ENCODE data around the gene GPD1. TPM values are rescaled to one million over a fixed set of nuclear protein-coding genes. Genes with fewer than 3 reads are reported as not detected.
A peak's percentile ranks its signal among the peaks of the same experiment; 100 is the strongest.
"Not testable (repeated sequence)": the region's sequence is repeated elsewhere in the genome, so short reads cannot be mapped to it uniquely, and the experiment has no call there.

Gene GPD1
- total and polyA plus RNA-seq, 9 of the 15 experiments (the other 6 are each of a cell fraction or from before 2014, with no cell fraction given): 0.13 to 1.00 (median 0.55) TPM

GRCh38 chr12:50148011-50148410 is 44.2 kb downstream of the GPD1 start:
- POLR2A ChIA-PET: interaction anchor here (0.7 to 2.4 kb wide), 5 partner anchors 10 to 357 kb away, joined by 3 to 10 read pairs (median 4); partner anchors contain the start of genes CERS5, COX14 and DIP2B
- 57% methylated on average over 5 of the region's 6 CpGs for whole genome bisulfite sequencing (ENCODE audit: insufficient coverage, low coverage, missing lambda C conversion rate)

GRCh38 chr12:50149311-50149710 is 45.5 kb downstream of the GPD1 start:
- DNase-seq (ENCODE audit: extremely low read depth in 1 of 4, low spot score in 3 of 4) (no peak), FAIRE-seq (no peak), ATAC-seq (no peak)
- no peak overlapping the region for H3K27ac ChIP-seq (ENCODE audit: extremely low read depth, low read depth, low read length)
- intact Hi-C loops (cut with micrococcal nuclease): no loop called here
- WGBS (ENCODE audit: insufficient coverage, low coverage, missing lambda C conversion rate): 53% methylated on average over 3 of the region's 3 CpGs
- no peaks in the 10 kb centered on the region for H3K27me3 ChIP-seq (ENCODE audit: control insufficient read depth in 2 of 2, insufficient read depth in 2 of 2, low read length in 2 of 2)
- no peaks in the 10 kb centered on the region for H3K9me1 ChIP-seq (ENCODE audit: control insufficient read depth, insufficient read depth, low read length)
- H3K36me3 ChIP-seq (ENCODE audit: control insufficient read depth, insufficient read depth, low read length): peaks cover 2% of the 10 kb centered on the region; the same call in 1 of the 3 replicates
- ChIA-PET CTCF (ENCODE audit: low intra/inter-chr PET ratio) (no interaction called here), POLR2A (interaction anchor here (1.1 to 2.4 kb wide), 2 partner anchors 19 to 37 kb away, joined by 3 to 10 read pairs; partner anchors contain the start of gene COX14)
- H4K20me1 ChIP-seq (replicated peaks; ENCODE audit: control insufficient read depth, insufficient read depth, low read length): 0 out of 2 replicates have a peak, but pooled peaks cover 5% of the 10 kb centered on the region
- H3K9me3 ChIP-seq (replicated peaks; ENCODE audit: control insufficient read depth, insufficient read depth, low read depth, low read length): no peaks in the 10 kb centered on the region
- H2AFZ ChIP-seq (ENCODE audit: low read depth, low read length): no peak overlapping the region
- H3K79me2 ChIP-seq (ENCODE audit: control insufficient read depth, insufficient read depth, low read length): peaks cover 10% of the 10 kb centered on the region; the same call in 2 of the 3 replicates
- no peak overlapping the region for H3K4me2 ChIP-seq (ENCODE audit: insufficient read depth, low read length)
- no peak overlapping the region for H3K9ac ChIP-seq (ENCODE audit: insufficient read depth in 1 of 2, low read depth in 2 of 2, low read length in 2 of 2)
- in situ Hi-C loops (cut with MboI): no loop called here
- no peak overlapping the region for H3K4me3 ChIP-seq
- no peak for TF ChIP-seq ZC3H8 (IDR thresholded peaks at IDR 0.05)
- TF ChIP-seq STAT5B (CRISPR knock-in tag; IDR thresholded peaks at IDR 0.05): no peak
- TF ChIP-seq L3MBTL2 (IDR thresholded peaks at IDR 0.05): no peak
- no peak for TF ChIP-seq GTF2B (IDR thresholded peaks at IDR 0.05; ENCODE audit: extremely low read depth, insufficient read length)
- no peak for TF ChIP-seq FOSL1 (tag; conservative IDR thresholded peaks at IDR 0.05)
- TF ChIP-seq KDM1A (IDR thresholded peaks at IDR 0.05): no peak
- no peak for TF ChIP-seq POLR2G (IDR thresholded peaks at IDR 0.05; ENCODE audit: low read depth, low read length)
- TF ChIP-seq ZNF778 (CRISPR knock-in tag; IDR thresholded peaks at IDR 0.05): no peak
- no peak for TF ChIP-seq SMC3 (conservative IDR thresholded peaks at IDR 0.05; ENCODE audit: insufficient read depth, low read depth, low read length)
- no peak for TF ChIP-seq HDAC3 (IDR thresholded peaks at IDR 0.05; ENCODE audit: borderline replicate concordance, partially characterized antibody)
- no peak for TF ChIP-seq TFE3 (CRISPR knock-in tag; IDR thresholded peaks at IDR 0.05)
- TF ChIP-seq PYGO2 (tag; IDR thresholded peaks at IDR 0.05): no peak
- no TSS peak for BruUV-seq (replicated peaks)
- H3K4me1 ChIP-seq (replicated peaks in 1 of 2; ENCODE audit: control insufficient read depth in 2 of 2, insufficient read depth in 2 of 2, low read length in 2 of 2): peaks cover 0 to 4% of the 10 kb centered on the region in 2 experiments; a peak in 1 of 5 replicates

More at GRCh38 chr12:50148011-50148410, 44.2 kb downstream of the GPD1 start:
- H3K9me1 ChIP-seq (ENCODE audit: control insufficient read depth, insufficient read depth, low read length); H2AFZ ChIP-seq (ENCODE audit: low read depth, low read length); FAIRE-seq; in situ Hi-C loops (cut with MboI); BruUV-seq (replicated peaks); H3K4me3 ChIP-seq; intact Hi-C loops (cut with micrococcal nuclease); H3K4me1 ChIP-seq (replicated peaks in 1 of 2; ENCODE audit: control insufficient read depth in 2 of 2, insufficient read depth in 2 of 2, low read length in 2 of 2); H4K20me1 ChIP-seq (replicated peaks; ENCODE audit: control insufficient read depth, insufficient read depth, low read length); ATAC-seq; CTCF ChIA-PET (ENCODE audit: low intra/inter-chr PET ratio); H3K27me3 ChIP-seq (ENCODE audit: control insufficient read depth in 2 of 2, insufficient read depth in 2 of 2, low read length in 2 of 2); DNase-seq (ENCODE audit: extremely low read depth in 1 of 4, low spot score in 3 of 4); H3K9ac ChIP-seq (ENCODE audit: insufficient read depth in 1 of 2, low read depth in 2 of 2, low read length in 2 of 2); H3K9me3 ChIP-seq (replicated peaks; ENCODE audit: control insufficient read depth, insufficient read depth, low read depth, low read length); H3K79me2 ChIP-seq (ENCODE audit: control insufficient read depth, insufficient read depth, low read length); H3K27ac ChIP-seq (ENCODE audit: extremely low read depth, low read depth, low read length); H3K36me3 ChIP-seq (ENCODE audit: control insufficient read depth, insufficient read depth, low read length); H3K4me2 ChIP-seq (ENCODE audit: insufficient read depth, low read length): not testable (repeated sequence)
- peak; percentile 38; the same call in 1 of the 2 replicates for TF ChIP-seq CEBPB (tag; IDR thresholded peaks at IDR 0.05)
